PFSK-1 (cell line): ENCODE measurements around the gene PPTC7.

Experiments used
- FOXP2 ChIP-seq: optimal IDR thresholded peaks from 2 replicates; pipeline ENCODE3; 2011; ENCODE audit warnings: borderline replicate concordance, control low read depth, inconsistent platforms; ENCODE audit not compliant: insufficient read depth; ENCODE audit errors: extremely low read length, extremely low read depth
- POLR2AphosphoS5 ChIP-seq: IDR thresholded peaks from 2 replicates; pipeline ENCODE4 v1.6.1; 2012; ENCODE audit warnings: low read depth, mild to moderate bottlenecking, control low read depth, low read length, moderate library complexity
- SIN3A ChIP-seq: IDR thresholded peaks from 2 replicates; pipeline ENCODE4 v1.6.1; 2012; ENCODE audit warnings: mild to moderate bottlenecking, low read length, moderate library complexity, borderline replicate concordance; ENCODE audit not compliant: insufficient read depth
- TAF1 ChIP-seq: IDR thresholded peaks from 2 replicates; pipeline ENCODE4 v1.6.1; 2012; ENCODE audit warnings: low read length, control low read depth, borderline replicate concordance; ENCODE audit not compliant: insufficient read depth
- TF ChIP-seq, protein P1 (sequence below), 2 experiments: IDR thresholded peaks; 2 replicates each; pipeline versions ENCODE4 v1.6.1 to v1.8.0; 2011 to 2012; ENCODE audit warnings: low read depth in 2 of 2, low read length in 2 of 2, control low read depth in 1 of 2, inconsistent platforms in 1 of 2, mild to moderate bottlenecking in 1 of 2, moderate library complexity in 1 of 2; ENCODE audit not compliant: insufficient read depth in 1 of 2

The PPTC7 gene

DNA sequence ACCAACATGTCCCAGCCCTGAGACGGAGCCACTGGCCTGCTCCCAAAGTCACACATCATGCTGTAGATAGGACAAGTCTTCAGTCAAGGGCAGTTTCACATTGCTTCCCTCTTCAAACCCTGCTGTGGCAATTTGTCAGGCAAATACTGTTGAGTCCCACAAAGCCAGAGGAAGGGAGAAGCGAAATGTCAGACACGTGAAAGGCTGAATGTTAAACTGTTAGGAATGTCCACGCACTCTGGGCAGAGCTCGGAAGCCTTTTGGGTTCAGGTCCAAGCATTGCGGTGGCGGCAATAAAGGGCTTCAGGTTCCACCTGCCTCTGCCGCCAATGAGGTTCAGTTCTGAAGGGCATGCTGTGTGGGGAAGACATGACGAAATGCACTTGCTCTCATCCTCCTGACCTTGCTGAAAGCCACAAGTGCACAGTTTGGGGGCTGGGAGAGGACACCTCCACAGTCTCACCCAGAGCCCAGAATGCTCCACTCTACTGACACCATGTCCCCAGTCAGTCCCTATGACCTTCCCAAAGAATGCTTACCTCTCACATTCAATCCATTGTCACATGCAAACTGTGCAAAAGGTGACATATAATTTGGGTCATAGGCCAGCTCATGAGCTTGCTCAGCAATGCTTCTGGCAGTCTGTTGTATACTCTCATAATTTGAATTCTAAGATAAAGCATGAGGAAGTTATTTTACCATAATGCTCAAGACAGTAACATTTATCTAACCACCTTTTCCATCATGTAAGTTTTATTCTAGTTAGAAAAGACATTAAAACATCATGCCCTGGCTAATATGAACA is 45.3 kb downstream of the PPTC7 start:
- TF ChIP-seq, protein P1, sequence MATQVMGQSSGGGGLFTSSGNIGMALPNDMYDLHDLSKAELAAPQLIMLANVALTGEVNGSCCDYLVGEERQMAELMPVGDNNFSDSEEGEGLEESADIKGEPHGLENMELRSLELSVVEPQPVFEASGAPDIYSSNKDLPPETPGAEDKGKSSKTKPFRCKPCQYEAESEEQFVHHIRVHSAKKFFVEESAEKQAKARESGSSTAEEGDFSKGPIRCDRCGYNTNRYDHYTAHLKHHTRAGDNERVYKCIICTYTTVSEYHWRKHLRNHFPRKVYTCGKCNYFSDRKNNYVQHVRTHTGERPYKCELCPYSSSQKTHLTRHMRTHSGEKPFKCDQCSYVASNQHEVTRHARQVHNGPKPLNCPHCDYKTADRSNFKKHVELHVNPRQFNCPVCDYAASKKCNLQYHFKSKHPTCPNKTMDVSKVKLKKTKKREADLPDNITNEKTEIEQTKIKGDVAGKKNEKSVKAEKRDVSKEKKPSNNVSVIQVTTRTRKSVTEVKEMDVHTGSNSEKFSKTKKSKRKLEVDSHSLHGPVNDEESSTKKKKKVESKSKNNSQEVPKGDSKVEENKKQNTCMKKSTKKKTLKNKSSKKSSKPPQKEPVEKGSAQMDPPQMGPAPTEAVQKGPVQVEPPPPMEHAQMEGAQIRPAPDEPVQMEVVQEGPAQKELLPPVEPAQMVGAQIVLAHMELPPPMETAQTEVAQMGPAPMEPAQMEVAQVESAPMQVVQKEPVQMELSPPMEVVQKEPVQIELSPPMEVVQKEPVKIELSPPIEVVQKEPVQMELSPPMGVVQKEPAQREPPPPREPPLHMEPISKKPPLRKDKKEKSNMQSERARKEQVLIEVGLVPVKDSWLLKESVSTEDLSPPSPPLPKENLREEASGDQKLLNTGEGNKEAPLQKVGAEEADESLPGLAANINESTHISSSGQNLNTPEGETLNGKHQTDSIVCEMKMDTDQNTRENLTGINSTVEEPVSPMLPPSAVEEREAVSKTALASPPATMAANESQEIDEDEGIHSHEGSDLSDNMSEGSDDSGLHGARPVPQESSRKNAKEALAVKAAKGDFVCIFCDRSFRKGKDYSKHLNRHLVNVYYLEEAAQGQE (IDR thresholded peaks at IDR 0.05; ENCODE audit: insufficient read depth in 1 of 2, low read depth in 2 of 2, low read length in 2 of 2) = no peak
- TF ChIP-seq POLR2AphosphoS5 = no peak
- no peak for TF ChIP-seq FOXP2
- TF ChIP-seq TAF1 = no peak
- no peak for TF ChIP-seq SIN3A

DNA sequence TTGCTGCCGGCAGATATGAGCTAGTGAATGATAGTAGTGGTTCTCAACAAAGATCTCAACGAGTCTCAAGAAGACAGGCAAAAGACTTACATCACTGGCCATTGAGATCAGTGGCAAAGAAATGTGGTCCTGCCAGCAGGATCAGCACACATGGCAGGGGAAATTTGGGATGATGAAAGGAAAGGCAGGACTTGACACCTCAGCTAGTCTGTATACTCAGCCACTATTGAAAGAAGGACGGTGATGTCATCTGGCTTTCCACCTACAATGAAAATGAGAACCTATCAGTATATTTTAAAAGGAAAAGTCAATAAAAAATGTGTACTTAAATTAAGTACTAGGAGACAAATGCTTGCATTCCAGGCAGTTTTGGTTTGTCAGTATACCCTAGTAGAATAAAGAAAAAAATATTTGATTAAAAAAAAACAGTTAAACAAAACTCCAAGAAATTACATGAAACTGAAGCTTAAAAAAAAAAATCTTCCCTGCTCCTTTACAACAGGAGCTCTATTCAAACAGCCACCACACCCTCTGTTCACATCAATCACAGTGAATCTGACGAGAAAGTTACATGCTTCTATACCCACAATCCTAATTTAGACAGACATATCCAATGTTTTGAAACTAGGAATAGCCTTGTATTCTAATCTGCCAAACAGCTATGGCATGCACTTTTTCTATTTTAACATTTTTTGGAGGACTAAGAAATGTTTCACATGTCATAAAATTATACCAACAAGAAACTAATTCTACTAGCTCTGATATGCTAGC is 46.1 kb downstream of the PPTC7 start:
- TF ChIP-seq POLR2AphosphoS5 (no peak), FOXP2 (no peak), SIN3A (no peak), TAF1 (no peak)
- TF ChIP-seq, protein P1 (IDR thresholded peaks at IDR 0.05; ENCODE audit: insufficient read depth in 1 of 2, low read depth in 2 of 2, low read length in 2 of 2) = no peak

DNA sequence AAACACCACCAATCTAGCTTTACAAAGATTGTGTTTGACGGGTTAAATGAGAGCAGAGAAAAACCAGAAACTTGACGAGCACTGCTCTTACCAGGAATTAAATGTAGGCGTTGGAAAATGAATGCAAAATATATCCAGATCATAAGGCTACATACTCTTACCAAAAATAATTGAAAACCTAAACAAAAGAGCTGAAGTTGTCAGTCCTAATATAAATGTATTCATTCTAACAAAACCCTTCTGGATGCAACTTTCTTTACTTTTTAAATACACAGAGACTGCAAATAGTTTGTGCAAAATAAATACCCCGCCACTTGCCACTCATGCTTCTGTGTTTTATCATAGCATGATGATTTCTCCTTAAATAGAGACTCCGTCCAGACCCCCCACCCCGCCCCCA is 48.3 kb downstream of the PPTC7 start:
- TF ChIP-seq SIN3A = no peak
- TF ChIP-seq, protein P1 (IDR thresholded peaks at IDR 0.05; ENCODE audit: insufficient read depth in 1 of 2, low read depth in 2 of 2, low read length in 2 of 2) = no peak
- no peak for TF ChIP-seq TAF1
- TF ChIP-seq FOXP2 = no peak
- no peak for TF ChIP-seq POLR2AphosphoS5

DNA sequence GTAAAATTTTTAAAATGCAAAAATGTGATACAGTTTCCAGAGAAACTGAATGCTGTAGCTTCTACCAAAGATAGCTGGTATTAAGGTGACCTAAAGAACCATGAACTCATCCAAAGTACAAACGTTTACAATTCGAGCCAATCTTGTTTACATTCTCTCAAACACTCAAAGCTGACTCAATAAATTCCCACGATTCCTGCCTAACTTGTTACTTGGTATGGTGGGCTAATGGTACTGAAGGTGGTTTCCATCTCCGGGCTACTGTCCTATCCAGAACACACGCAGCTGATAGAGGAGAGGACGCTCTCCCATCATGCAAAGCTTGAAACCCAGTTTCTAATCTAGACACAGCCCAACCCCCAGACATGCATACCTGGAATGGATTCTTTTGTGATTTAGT is 49.5 kb downstream of the PPTC7 start:
- TF ChIP-seq, protein P1 (IDR thresholded peaks at IDR 0.05; ENCODE audit: insufficient read depth in 1 of 2, low read depth in 2 of 2, low read length in 2 of 2) = no peak
- TF ChIP-seq SIN3A (no peak), FOXP2 (no peak), TAF1 (no peak), POLR2AphosphoS5 (no peak)
